Measurements from ENCODE around the gene FBXL17. TPM values are rescaled to one million over a fixed set of nuclear protein-coding genes. Genes with fewer than 3 reads are reported as not detected.

Gene FBXL17
- total RNA-seq, 1 donor from 2014 or later = 17.1 TPM

GRCh38 chr5:107980923-107981692 is 400.8 kb downstream of the FBXL17 start:
- no peaks in the 10 kb centered on the region for H3K36me3 ChIP-seq
- no peak overlapping the region for H3K4me3 ChIP-seq
- intact Hi-C loops (cut with DNase I) = no loop called here
- no peak for DNase-seq
- ATAC-seq = no peak
- H3K27ac ChIP-seq = no peak overlapping the region
- no peaks in the 10 kb centered on the region for H3K4me1 ChIP-seq
- TF ChIP-seq CTCF (IDR thresholded peaks at IDR 0.05) = no peak
- H3K27me3 ChIP-seq (ENCODE audit: low read depth) = no peaks in the 10 kb centered on the region
- H3K9me3 ChIP-seq = no peaks in the 10 kb centered on the region

- no peak overlapping the region for H3K27ac ChIP-seq
- H3K9me3 ChIP-seq = no peaks in the 10 kb centered on the region
- no peaks in the 10 kb centered on the region for H3K4me1 ChIP-seq
- intact Hi-C loops (cut with DNase I) = no loop called here
- no peak for TF ChIP-seq CTCF (IDR thresholded peaks at IDR 0.05)
- H3K4me3 ChIP-seq = no peak overlapping the region
- H3K27me3 ChIP-seq (ENCODE audit: low read depth) = no peaks in the 10 kb centered on the region
- no peak for ATAC-seq
- H3K36me3 ChIP-seq = no peaks in the 10 kb centered on the region
- no peak for DNase-seq
Observed at GRCh38 chr5:107979900-107980299, 402.0 kb downstream of the FBXL17 start.

DNA sequence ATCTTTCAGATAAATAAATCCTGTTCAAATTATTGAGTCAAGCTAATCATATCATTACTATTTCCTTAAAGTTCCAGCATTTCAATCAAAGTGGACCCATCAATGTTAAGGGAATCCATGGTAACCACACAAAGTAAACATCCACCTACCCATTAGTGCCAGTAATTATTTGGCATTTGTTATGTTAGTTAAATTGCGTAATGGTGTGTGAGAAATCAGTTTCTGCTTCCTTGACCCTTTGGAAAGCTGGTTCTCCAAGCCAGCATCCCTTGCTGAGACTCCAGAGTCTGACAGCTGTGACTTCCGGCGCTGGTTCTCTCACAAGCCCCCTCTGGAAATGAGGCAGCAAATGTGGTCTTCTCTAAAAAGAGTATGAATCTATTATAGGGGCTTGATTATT is 402.6 kb downstream of the FBXL17 start:
- Histone ChIP-seq H3K4me3 (no peak overlapping the region), H3K4me1 (no peaks in the 10 kb centered on the region), H3K36me3 (no peaks in the 10 kb centered on the region), H3K27ac (no peak overlapping the region), H3K9me3 (no peaks in the 10 kb centered on the region), H3K27me3 (ENCODE audit: low read depth) (no peaks in the 10 kb centered on the region)
- intact Hi-C loops (cut with DNase I) = no loop called here
- DNase-seq (no peak), ATAC-seq (no peak)
- no peak for TF ChIP-seq CTCF (IDR thresholded peaks at IDR 0.05)

DNA sequence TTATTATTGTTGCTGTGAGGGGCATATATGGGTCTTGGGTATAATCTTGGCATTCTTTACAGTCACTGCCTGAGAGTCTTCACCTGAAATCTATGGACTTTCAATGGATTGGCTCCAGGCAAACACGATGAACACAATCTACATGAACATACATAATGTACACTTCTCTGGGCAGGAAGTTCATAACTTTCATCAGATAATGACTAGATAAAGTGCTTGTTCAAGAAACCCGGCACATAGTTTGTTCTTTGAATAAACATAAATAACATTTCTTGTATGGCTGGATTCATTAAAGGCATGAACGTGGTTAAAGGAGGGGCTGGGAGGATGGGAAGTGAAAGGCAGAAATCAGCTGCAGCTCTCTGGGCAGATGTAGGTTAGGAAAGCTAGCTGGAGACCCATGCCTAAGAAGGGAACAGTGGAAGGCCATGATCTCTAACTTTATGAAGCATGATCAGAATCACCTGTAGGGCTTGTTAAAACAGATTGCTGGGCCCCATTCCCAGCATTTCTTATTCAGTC is 404.3 kb downstream of the FBXL17 start:
- DNase-seq (no peak), ATAC-seq (no peak)
- no peak for TF ChIP-seq CTCF (IDR thresholded peaks at IDR 0.05)
- H3K4me3 ChIP-seq = no peak overlapping the region
- H3K27ac ChIP-seq = no peak overlapping the region
- H3K36me3 ChIP-seq = no peaks in the 10 kb centered on the region
- H3K9me3 ChIP-seq = no peaks in the 10 kb centered on the region
- intact Hi-C loops (cut with DNase I) = no loop called here
- no peaks in the 10 kb centered on the region for H3K27me3 ChIP-seq (ENCODE audit: low read depth)
- H3K4me1 ChIP-seq = no peaks in the 10 kb centered on the region

GRCh38 chr5:107975568-107975967 is 406.3 kb downstream of the FBXL17 start:
- H3K27me3 ChIP-seq (ENCODE audit: low read depth) = no peaks in the 10 kb centered on the region
- no peaks in the 10 kb centered on the region for H3K9me3 ChIP-seq
- DNase-seq (no peak), ATAC-seq (no peak)
- H3K36me3 ChIP-seq = no peaks in the 10 kb centered on the region
- TF ChIP-seq CTCF (IDR thresholded peaks at IDR 0.05) = no peak
- intact Hi-C loops (cut with DNase I) = no loop called here
- no peak overlapping the region for H3K4me3 ChIP-seq
- no peak overlapping the region for H3K27ac ChIP-seq
- H3K4me1 ChIP-seq = no peaks in the 10 kb centered on the region

Data from lower lobe of right lung (tissue), 2 donors.